Measurements from ENCODE around the gene JAK1.

JAK1 gene

DNA sequence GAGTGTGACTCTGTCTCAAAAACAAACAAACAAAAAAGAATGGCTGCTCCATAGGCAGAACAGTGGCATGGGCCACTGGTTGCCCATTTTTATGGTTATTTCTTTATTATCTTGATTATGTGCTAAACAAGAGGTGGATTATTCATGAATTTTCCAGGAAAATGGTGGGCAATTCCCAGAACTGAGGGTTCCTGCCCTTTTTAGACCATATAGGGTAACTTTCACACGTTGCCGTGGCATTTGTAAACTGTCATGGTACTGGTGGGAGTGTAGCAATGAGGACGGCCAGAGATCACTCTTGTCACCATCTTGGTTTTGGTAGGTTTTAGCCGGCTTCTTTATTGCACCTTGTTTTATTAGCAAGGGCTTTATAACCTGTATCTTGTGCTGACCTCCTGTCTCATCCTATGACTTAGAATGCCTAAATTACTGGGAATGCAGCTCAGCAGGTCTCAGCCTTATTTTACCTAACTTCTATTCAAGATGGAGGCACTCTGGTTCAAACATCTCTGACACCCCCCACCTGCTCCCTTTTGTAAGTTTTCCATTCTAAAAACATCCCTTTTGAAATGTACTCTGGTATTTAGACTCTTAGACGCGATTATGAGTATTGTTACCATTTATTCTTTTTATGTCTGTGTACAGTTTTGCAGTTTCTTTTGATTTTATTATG lies 164.4 kb downstream of the JAK1 start:
- no peaks in the 10 kb centered on the region for H3K4me1 ChIP-seq (ENCODE audit: control insufficient read depth, insufficient read depth, low read length)
- H3K4me3 ChIP-seq (ENCODE audit: low read depth, low read length) = no peak overlapping the region
- no peaks in the 10 kb centered on the region for H3K9me3 ChIP-seq (ENCODE audit: control insufficient read depth, insufficient read depth, low read depth, low read length)
- no peak overlapping the region for H3K9ac ChIP-seq (ENCODE audit: low read length)
- H3K27me3 ChIP-seq (ENCODE audit: control insufficient read depth, insufficient read depth, low read length) = no peaks in the 10 kb centered on the region
- 0 out of 2 replicates have a peak, but pooled peaks cover under 1% of the 10 kb centered on the region for H3K36me3 ChIP-seq (ENCODE audit: control insufficient read depth, insufficient read depth, low read length)
- H3K27ac ChIP-seq (ENCODE audit: low read depth, low read length) = no peak overlapping the region

GRCh38 chr1:64798872-64799271 lies 167.5 kb downstream of the JAK1 start:
- no peak overlapping the region for H3K4me3 ChIP-seq (ENCODE audit: low read depth, low read length)
- no peak overlapping the region for H3K9ac ChIP-seq (ENCODE audit: low read length)
- no peaks in the 10 kb centered on the region for H3K9me3 ChIP-seq (ENCODE audit: control insufficient read depth, insufficient read depth, low read depth, low read length)
- no peaks in the 10 kb centered on the region for H3K27me3 ChIP-seq (ENCODE audit: control insufficient read depth, insufficient read depth, low read length)
- no peaks in the 10 kb centered on the region for H3K36me3 ChIP-seq (ENCODE audit: control insufficient read depth, insufficient read depth, low read length)
- H3K27ac ChIP-seq (ENCODE audit: low read depth, low read length) = no peak overlapping the region
- H3K4me1 ChIP-seq (ENCODE audit: control insufficient read depth, insufficient read depth, low read length) = no peaks in the 10 kb centered on the region

DNA sequence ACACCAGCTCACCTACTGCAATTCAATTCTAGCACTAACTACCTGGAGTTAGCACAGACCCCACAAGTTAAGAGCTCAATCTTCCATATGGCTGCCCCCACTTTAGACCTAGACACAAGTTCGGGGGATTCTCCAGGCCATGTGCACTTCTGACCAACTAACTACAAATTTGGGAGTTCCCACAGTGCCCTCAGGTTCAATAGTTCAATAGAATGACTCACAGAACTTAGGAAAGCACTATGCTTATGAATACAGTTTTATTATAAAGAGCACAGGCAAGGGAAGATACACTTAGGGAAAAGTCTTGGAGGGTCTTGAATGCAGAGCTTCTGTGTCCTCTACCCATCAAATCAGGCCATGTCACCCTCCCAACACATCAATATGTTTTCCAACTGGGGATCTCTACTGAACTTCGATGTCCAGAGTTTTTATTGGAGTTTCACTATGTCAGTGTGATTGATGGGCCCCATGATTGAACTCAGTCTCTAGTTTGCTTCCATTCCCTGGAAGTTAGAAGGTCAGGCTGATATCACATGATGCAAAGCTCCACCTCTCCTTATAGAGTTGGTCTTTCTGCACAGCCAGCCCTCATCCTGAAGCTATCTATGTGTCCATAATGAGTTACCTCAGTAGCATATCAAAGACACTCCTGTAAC lies 175.4 kb downstream of the JAK1 start:
- no peak overlapping the region for H3K9ac ChIP-seq (ENCODE audit: low read length)
- H3K27ac ChIP-seq (ENCODE audit: low read depth, low read length) = no peak overlapping the region
- H3K4me3 ChIP-seq (ENCODE audit: low read depth, low read length) = no peak overlapping the region
- peaks cover 32% of the 10 kb centered on the region for H3K36me3 ChIP-seq (ENCODE audit: control insufficient read depth, insufficient read depth, low read length)
- no peaks in the 10 kb centered on the region for H3K4me1 ChIP-seq (ENCODE audit: control insufficient read depth, insufficient read depth, low read length)
- peaks cover 16% of the 10 kb centered on the region for H3K9me3 ChIP-seq (ENCODE audit: control insufficient read depth, insufficient read depth, low read depth, low read length)
- no peaks in the 10 kb centered on the region for H3K27me3 ChIP-seq (ENCODE audit: control insufficient read depth, insufficient read depth, low read length)

All from HUES6 (cell line).